ENCODE measurements around the gene OR1F1.

- TF ChIP-seq EZH2 (IDR thresholded peaks at IDR 0.05; ENCODE audit: borderline replicate concordance, low read length), result no peak
- TF ChIP-seq CTCF (conservative IDR thresholded peaks at IDR 0.05 in 1 of 2, IDR thresholded peaks at IDR 0.05 in 1 of 2; ENCODE audit: extremely low read depth in 1 of 2, insufficient read depth in 1 of 2, low read depth in 1 of 2, low read length in 2 of 2), result no peak
Measured at GRCh38 chr16:3234543-3234856, 46.5 kb downstream of the OR1F1 start.
